GM18867 (cell line): ENCODE data around the gene IL22RA2.

Experiments used
- ATAC-seq: cut with Tn5 transposase; IDR thresholded peaks from one replicate; pipeline ENCODE4 v1.9.1; 2021; ENCODE audit warnings: mild to moderate bottlenecking, moderate library complexity; ENCODE audit not compliant: unreplicated experiment

Gene IL22RA2

DNA sequence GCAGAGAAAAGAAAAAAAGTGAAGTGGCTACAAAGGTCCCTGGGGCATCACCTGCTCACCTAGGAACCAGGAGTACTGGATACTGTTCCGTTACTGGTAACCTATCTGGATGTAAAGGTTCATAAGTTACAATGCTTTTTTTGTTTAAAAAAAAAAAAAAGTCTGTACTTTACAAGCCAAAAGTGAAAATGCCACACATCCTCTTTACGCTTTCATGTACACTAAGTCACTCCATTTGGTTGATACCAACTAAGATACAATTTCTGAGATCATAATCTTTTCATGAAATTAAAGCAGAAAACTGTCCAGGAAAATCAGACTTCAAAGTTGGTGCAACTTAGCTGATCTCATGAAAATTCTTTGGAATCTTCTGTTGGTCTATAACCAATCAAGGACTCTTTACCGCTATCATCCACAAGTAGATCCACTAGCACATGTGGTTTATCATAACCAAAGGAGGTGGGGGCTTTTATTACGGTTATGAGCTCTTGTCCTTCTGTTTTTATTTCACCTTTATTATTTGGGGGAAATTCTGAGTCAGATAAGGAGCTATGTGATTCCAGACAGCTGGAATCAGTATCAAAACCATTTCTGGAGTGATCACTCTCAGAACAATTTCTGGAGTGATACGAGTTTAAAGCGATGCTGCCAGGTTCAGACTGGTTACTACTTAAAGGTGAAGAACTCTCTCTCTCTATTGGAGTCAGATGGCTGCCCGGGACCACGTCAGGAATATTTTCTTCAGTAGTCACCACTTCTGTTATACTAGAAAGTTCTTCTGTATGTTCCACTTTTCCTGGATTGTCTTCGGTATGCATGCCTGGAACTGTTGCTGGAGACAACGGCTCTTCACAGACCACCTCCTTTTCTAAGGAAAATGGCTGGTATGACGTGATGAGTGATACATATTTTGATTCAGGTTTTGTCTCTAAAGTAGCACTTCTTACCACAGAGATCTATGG, 24.5 kb upstream of the IL22RA2 start:
- no peak for ATAC-seq

DNA sequence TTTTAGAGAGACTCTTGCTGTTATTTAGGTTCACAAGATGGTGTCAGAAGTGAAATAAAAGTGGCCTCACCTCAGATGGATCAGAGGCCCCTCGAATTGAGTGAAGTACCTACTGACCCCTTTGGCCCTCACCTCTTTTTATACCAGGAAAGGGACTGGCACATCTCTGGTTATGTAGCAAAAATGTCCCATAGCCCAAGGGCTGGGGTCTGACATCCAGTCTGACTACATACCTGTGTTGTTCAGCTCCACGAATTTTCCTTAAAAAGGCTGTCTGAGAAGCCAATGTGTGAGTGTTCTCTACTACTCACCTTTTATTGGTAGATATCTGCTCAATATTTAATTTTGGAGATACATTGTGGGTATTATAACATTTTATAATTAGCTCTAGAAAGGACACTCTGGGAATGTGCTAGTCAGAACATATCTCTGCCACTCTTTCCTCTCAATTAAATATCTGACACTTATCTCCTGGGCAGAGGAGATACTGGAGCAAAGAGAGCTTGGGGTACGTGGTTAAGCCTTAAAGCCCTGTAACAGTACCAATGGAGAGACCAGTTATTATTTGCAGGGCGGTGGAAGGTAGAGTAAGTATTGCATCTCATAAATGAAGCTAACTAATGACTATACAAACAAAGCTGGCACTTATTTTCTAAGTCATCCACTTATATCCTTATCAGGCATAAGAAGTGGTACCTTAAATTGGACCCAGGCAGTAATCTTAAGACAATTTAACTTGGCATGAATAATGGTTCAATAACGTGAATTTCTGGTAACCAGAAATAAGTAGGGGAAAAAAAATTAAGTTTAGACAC, 20.0 kb upstream of the IL22RA2 start:
- no peak for ATAC-seq

DNA sequence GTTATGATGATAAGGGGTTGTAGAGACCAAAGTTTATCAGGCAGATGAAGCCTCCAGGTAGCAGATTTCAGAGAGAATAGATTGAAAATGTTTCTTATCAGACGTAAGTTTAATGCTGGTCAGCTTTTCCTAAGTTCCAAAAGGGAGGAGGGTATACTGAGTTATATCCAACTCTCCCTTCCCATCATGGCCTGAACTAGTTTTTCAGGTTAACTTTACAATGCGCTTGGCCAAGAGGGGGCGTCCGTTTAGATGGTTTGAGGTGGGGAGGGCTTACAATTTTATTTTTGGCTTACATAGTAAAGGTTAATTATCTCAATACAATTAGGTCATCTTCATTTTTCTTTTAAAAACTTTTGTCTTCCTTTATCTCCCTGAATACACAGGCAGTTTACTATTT, 19.4 kb upstream of the IL22RA2 start:
- ATAC-seq: no peak

DNA sequence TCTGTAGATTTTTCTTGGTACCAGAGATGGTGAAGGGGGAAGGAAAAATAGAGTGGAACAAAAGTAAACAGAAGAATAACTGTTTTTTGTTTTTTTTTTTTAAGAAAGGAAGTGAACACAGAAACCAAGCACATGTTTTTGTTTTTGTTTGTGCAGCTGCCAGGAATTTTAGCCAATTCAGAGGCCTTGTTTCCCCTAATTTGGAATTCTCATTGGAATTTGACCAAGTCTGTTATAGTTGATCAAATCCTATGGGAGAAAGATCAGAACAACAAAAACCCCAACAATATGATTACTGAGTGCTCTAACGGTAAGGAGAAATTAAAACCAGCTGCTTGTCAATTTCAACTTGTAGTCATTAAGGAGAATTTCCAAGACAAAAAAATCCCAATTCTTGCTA, 18.2 kb upstream of the IL22RA2 start:
- no peak for ATAC-seq

DNA sequence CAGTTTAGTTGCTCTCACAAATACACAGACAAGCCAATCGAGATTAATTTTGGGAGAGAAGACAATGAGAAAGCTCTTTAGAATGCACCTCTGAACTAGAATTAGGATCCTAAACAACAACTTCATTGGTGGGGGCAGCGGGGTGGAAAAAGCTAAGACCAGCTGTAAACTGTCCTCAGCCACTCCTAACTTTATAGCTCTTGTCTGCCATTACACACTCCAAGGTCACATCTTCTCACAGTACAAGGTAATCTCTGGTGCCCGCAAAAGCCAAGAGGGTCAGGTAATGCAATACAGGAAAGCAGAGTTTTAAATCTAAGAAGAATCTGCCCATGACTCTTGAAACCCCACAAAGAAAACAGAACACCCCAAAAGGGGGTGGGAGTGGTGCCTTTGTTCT, 17.8 kb upstream of the IL22RA2 start:
- no peak for ATAC-seq

DNA sequence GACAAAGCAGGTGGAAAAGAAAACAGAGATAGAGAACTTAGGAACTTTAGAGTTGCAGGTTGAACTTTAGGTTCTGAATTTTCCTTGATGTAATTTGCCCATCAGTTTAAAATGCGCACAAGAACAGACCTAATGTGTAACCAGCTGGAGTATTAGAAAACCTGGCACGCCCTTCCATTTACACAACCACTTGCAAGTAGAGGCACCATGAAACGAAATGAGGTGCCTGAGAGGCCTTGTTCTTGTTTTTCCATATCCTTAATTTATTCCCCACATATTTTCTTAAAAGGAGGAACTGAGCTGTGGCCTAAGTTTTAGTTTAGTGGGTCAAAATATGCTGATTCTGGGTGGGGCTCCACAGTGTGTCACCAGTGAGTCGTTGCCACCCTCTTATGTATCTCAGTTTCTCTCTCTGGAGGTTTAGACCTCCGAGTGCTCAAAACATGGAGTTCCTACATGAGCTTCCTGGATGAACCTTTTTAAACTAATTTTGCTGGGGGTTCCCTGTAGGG, 17.2 kb upstream of the IL22RA2 start:
- no peak for ATAC-seq

DNA sequence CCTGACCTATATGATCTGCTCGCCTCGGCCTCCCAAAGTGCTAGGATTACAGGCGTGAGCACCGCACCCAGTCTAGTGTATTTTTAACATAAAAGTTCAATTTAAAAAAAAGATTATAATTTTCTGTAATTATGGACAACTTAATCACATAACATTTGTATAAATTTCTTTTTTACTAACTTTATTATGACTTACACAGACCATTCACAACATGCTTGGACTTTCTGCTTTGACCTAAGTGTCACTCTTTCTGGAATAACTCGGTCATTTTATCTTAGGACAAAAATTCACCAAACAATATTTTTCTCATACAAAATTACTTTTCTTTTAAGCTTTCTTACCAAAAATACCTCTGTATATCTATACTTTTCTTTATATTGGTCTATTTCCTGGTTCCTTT, 15.4 kb upstream of the IL22RA2 start:
- no peak for ATAC-seq

DNA sequence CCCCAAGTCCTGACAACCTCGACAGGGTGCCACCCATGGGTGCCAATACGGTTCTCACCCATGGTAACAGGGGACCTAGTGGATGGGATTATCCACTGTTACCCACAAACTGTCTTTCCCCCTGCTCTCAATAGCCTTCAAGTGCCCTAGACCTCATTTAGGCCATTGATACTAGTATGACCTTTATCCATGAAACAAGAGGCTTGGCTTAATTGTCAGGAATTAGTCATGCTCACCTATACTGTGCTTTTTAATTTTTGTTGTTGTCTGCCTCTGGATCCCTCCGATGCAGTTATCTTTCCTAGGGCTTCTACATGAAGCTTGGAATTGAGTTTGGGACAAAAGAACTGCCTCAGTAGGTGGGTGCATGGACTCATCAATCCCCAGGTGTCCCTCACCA, 11.8 kb upstream of the IL22RA2 start:
- no peak for ATAC-seq

DNA sequence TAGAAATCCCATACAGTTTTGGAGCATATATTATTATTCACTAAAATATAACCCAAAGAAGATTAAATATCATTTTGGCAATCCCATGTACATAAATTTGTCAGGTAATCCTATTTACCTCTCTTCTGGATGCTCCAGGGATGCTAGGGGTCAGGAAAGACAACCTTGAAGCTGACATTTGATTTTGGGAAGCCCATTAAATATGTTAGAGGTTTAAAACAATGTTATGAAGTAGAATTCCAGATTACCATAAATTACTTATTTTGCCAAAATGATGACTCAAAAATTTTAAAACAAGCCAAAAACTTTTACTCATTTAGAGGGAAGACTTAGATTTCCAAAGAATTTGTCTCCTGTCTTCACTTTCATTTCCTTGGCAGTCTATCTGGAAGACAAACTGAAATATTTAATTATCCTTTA, 9.2 kb upstream of the IL22RA2 start:
- ATAC-seq: no peak

DNA sequence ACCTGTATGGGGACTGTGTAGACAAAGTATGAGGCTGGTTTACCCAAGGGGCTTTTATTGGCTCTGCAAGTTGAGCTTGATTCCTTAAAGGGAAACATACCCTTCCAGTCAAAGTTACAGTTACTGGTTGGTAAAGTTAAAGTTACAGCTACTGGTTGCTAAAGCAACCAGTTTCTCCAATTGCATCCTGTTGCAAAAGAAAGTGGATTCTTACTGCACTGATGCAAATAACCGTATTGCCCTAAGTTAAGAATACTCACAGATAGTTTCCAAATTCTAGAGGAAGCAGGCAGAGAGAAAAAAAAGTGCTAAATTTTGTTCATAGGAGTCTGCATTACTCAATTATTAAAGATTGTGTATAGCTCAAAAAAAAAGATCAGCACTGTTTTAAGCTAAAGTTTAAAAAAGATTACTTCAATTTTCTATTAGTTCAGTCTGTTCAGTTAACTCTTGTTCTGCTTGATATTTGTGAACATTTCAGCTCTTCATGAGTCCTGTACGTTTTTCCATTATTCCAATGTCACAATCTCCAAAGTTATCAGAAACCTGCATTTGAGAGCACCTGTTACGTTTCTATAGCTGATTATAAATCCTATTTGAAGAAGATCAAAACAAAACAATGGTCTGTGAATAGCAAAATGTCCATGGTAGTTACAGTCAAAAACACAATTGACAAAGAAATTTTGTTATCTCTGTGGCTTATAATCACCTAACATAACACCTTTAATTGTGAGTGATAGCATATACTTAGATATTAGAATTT, 8.6 kb upstream of the IL22RA2 start:
- ATAC-seq: no peak

DNA sequence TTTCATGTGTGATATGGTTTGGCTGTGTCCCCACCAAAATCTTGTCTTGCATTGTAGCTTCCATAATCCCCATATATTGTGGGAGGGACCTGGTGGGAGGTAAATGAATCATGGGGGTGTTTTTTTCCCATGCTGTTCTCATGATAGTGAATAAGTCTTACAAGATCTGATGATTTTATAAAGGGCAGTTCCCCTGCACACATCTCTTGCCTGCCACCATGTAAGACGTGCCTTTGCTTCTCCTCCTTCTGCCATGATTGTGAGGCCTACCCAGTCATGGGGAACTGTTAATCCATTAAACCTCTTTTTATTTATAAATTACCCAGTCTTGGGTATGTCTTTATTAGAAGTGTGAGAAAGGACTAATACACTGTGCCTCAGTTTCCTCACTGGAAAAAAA, 4.2 kb upstream of the IL22RA2 start:
- ATAC-seq: no peak

DNA sequence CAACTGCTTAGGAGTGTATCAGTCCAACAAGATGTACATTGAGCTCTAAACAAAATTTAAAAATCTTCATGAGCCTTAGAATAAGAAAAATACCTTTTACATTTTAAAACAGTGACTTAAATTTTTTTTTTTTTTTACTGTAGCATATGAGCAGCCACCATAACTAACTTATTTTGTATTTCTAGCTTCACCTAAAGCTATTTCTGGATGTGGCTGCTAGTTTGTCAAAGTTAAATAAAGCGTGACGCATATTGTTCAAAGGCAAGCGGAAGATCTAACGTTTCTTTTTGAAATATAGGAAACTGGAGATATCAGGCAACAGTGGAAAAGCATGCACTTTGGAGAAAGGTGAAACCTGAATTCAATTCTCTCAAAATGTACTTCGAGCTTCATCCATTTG, 3.3 kb upstream of the IL22RA2 start:
- no peak for ATAC-seq

DNA sequence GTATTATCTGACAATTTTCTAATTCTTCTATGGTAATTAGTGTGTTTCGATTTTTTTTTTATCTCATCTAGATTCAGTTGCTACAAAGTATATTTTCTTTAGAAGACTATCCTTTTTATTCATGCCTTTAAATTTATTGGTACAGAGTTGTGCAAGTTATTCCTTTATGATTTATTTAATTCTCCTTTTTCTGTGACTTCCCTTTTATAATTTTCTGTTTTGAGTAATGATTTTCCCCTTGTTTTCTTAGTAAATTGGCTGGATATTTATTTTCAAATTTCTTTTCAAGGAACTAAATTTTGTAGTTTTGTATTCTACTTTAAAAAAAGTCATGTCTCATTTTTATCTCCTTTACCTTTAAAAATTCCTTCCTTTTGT, 2.4 kb upstream of the IL22RA2 start:
- ATAC-seq: no peak

DNA sequence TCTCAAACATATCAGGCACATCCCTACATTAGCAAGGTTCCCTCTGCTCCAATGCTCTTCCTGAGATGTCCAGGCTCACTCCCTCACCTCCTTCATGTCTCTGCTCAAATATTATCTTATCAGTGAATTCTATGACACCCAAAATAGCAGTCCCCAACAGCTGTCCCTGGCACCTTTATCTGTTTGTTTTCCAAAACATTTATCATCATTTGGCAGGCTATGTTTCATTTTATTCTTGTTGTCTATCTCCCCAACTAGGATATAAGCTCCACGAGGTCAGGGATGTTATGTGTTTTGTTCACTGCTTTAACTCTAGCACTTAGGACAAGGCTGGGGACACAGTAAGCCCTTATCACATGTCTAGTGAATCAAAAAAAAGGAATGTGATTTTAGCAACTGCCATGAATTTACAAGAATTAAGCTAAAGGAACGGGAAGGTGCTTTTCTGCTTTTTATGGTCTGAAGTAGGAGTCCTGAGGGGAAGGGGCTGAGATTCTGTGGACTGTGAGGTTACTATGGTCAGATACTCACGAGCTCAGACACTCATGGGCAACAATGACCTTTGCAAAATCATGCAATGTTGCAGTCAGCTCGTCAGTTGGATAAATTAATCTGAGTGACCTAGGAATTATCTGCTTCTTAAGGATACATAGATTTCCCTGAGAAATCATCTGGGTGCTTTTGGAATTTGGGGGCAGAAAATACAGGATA, 1.9 kb upstream of the IL22RA2 start:
- no peak for ATAC-seq

DNA sequence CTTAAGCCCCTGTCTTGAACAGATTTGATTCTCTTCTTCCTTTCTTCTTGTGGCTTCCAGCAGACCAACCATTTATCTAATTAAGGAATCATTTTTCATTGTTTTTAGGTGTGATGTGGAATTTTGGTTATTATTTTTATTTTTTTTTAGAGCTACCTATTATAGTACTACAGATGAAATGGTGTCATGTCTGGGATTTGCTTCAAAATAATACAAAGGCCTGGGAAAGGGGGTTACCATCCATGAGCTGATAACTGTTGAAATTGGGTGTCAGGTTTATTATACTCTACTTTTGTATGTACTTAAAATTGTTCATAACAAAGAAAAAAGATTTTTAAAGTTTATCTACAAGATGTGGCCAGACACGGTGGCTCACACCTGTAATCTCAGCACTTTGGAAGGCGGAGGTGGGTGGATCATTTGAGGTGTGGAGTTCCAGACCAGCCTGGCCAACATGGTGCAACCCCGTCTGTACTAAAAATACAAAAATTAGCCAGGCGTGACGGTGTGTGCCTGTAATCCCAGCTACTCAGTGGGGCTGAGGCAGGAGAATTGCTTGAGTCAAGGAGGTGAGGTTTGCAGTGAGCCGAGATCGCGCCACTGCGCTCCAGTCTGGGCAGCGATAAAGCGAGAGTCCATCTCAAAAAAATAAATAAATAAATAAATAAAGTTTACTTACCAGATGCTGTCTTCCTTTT, 561 bp downstream of the IL22RA2 start:
- ATAC-seq: no peak

DNA sequence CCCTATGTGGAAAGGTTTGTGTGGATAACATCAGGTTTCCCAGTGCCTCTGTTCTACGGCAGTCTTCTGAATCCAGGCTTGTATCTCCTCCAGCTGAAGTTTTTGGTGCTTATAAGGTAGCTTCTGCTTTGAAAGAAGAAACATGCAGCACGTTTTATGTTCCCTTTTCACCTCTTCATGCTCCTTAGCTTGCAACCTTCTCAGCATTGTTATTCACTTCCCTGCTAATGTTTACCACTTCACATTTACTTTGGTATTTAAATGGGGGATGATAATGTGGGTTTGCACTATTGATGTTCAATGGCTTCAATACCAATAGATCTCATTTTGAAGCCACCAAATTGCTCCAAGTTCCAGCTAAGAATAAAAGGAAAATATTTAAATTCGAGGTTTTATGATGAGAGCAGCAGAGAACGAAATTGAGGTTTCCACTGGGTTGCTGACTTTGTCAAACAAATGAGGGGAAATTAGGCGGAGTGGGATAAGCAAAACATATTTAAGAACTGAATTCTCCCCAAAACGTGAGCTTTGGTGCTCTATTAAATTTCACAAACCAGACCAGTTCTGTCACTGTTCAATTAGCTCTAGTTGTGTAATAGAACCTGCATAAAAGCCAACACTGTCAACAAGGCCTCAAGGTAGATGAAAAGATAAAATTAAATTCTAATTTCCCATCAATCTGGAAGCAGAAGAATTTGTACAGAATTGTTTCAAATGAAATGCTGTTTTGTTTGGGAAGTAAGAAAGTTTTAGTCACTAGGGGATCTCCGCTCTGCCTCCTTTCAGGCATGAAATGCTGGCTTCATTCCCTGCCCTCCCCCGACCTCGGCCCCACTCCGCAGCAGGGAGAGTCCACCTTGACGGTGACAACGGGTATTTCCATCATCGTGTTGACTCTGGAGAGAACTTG, 1.4 kb downstream of the IL22RA2 start:
- ATAC-seq: no peak

DNA sequence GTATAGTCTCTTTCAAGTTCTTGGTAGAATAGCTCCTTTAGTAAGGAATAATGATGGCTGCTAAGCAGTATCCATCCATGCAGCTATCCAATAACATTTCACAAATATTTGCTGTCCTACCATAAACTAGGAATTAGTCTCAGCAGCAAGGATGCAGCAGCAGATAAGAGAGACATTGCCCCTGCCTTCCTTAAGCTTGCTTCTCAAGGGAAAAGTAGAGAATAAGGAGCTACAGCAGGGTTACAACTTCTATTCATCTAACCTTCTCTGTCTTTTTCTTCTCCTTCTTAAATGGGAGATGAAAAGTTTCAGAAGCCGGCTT, 2.4 kb downstream of the IL22RA2 start:
- ATAC-seq: no peak

DNA sequence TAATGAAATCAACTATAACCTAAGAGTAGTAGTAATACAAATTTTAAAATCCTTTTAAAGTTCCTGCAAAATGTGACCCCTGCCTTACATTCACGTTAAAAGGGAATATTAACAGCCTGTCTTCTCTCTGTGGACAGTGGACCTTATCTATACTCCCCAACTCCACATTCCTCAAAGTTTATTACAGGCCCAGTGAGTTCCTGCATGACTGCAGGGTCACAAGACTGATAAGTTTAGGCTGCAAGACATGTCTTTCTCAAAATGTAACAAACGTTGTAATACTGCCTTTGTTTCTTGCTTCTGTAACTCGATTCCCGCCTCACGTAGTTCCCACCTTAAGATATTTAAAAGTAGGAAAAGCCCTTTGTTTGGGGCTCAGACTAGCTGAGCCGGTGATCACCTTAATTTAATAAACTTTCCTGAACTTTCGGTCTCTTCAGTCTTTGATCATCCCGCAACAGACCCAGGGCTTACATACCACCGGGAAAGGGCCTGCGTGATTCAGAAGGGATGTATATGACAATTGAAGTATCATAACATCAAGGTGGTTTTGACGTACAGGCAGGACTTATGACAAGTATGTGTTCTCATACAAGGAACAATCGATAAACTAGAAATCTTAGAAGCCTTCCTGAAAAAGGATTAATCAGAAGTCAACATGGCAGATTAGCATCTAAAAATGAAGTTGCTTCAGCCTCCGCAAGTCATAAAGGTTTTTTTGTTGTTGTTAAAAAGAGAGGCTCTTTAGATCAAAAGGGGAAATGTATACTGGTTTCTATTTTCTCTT, 3.0 kb downstream of the IL22RA2 start:
- no peak for ATAC-seq
